Subcutaneous adipose tissue (tissue), 4 donors: ENCODE results near the gene DLG2. TPM values are rescaled to one million over a fixed set of nuclear protein-coding genes. Genes with fewer than 3 reads are reported as not detected.

Experiments
- CTCF ChIP-seq: fragments of 450-650 bp; IDR thresholded peaks from one replicate; pipeline ENCODE4 v1.5.1; 2016; ENCODE audit warnings: low read depth, mild to moderate bottlenecking, control low read depth, antibody characterized with exemption, moderate library complexity
- total RNA-seq, 4 donors: library from RNA; depleted of rRNA; stranded (reverse); fragments of >200 nt; gene quantifications; one replicate each; pipeline ENCODE4 v1.1.0, GENCODE V29; 2016

Gene DLG2
- total RNA-seq, 4 donors from 2014 or later: 3.6 to 7.0 (median 6.1) TPM

- TF ChIP-seq CTCF: no peak
These were observed 581.4 kb downstream of the DLG2 start for GRCh38 chr11:85045716-85046115.

GRCh38 chr11:85044911-85045310, 582.2 kb downstream of the DLG2 start:
- no peak for TF ChIP-seq CTCF

- no peak for TF ChIP-seq CTCF
These were observed 584.8 kb downstream of the DLG2 start for GRCh38 chr11:85042361-85042760.

GRCh38 chr11:85040166-85040565, 587.0 kb downstream of the DLG2 start:
- TF ChIP-seq CTCF: no peak

GRCh38 chr11:85029964-85030363, 597.2 kb downstream of the DLG2 start:
- no peak for TF ChIP-seq CTCF

- no peak for TF ChIP-seq CTCF
These were observed 598.6 kb downstream of the DLG2 start for GRCh38 chr11:85028329-85029101.

GRCh38 chr11:85027346-85027745, 599.8 kb downstream of the DLG2 start:
- TF ChIP-seq CTCF: no peak
